NCI-H1694 treated with DMSO at 0.1 percent for 48 hours (cell line): ENCODE results near the gene CCDC27.

Experiments used
- DNase-seq: peaks from one replicate; lab custom pipeline; 2025; lab: John Stamatoyannopoulos, UW

CCDC27 gene

DNA sequence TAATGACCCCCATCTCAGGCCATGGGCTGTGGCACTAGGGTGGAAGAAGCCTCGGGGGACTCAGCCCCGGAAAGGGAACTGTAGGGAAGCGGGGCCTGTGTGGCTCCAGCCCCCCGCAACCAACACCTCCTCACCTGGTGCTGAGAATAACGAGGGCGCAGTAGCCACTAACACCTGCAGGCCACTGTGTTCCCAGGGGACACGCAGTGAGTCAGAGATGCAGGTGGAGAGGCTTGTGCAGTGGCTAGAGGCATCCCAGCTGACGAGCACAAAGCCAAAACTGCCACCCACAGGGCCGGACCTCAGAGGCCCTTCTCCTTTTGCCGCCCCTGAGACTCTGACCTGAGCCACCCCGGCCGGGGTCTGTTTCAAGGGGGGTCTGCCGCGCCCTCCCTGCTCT lies 33.5 kb upstream of the CCDC27 start:
- DNase-seq: peak; percentile 43

DNA sequence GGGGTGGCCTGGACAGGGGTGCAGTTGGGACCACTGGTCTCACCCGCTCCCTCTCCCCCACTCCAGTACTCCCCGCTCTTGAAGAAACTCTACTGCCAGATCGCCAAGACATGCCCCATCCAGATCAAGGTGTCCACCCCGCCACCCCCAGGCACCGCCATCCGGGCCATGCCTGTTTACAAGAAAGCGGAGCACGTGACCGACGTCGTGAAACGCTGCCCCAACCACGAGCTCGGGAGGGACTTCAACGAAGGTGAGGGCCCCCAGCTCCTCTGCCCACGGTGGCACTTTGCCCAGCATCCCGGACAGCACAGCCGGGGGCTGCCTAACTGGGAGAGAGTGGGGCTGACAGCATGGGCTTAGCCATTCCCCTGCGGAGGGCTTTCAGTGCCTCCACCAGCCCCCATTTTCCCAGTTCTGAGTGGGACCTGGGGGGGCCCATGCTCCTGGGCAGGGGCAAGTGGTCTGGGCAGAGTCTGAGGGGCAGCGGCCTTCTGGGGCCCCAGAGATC lies 30.2 kb upstream of the CCDC27 start:
- no peak for DNase-seq

DNA sequence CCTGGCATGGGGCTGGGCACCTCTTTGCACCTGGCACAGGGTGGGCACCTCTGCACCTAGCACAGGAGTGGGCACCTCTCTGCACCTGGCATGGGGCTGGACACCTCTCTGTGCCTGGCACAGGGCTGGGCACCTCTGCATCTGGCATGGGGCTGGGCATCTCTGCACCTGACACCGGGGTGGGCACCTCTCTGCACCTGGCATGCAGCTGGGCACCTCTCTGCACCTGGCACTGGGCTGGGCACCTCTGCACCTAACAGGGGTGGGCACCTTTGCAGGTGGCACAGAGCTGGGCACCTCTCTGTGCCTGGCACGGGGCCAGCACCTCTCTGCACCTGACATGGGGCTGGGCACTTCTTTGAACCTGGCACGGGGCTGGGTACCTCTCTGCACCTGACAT lies 29.4 kb upstream of the CCDC27 start:
- DNase-seq: no peak

DNA sequence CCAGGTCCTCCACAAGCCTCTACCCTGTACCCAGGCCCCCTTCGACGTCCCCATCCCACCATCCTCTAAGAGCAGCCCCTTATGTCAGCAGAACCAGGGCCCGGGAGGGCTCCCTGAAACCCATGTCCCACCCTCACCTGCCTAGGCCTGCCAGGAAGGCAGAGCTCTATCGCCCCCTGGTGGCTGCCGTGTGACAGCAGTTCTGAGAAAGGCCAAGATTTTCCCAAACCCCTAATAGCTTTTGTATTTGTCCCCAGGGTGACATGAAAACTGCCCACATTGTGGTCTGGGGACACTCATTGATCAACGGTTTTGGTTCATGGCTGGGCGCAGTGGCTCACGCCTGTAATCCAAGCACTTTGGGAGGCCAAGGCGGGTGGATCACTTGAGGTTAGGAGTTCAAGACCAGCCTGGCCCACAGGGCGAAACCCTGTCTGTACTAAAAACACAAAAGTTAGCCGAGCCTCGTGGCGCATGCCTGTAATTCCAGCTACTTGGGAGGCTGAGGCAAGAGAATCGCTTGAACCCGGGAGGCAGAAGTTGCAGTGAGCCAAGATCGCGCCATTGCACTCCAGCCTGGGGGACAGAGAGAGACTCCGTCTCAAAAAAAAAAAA lies 27.7 kb upstream of the CCDC27 start:
- DNase-seq: peak; percentile 53

DNA sequence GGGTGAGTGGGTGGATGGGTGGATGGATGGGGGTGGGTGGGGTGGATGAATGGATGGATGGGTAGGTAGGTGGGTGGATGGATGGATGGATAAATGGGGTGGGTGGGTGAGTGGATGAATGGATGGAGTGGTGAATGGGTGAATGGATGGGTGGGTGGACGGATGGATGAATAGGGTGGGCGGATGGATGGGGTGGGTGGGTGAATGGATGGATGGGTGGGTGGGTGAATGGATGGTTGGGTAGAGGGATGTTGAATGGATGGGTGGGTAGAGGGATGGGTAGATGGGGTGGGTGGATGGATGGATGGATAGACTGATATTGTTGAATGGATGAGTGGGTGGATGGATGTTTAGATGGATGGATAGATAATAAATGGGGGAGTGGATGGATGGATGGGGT lies 26.9 kb upstream of the CCDC27 start:
- no peak for DNase-seq

DNA sequence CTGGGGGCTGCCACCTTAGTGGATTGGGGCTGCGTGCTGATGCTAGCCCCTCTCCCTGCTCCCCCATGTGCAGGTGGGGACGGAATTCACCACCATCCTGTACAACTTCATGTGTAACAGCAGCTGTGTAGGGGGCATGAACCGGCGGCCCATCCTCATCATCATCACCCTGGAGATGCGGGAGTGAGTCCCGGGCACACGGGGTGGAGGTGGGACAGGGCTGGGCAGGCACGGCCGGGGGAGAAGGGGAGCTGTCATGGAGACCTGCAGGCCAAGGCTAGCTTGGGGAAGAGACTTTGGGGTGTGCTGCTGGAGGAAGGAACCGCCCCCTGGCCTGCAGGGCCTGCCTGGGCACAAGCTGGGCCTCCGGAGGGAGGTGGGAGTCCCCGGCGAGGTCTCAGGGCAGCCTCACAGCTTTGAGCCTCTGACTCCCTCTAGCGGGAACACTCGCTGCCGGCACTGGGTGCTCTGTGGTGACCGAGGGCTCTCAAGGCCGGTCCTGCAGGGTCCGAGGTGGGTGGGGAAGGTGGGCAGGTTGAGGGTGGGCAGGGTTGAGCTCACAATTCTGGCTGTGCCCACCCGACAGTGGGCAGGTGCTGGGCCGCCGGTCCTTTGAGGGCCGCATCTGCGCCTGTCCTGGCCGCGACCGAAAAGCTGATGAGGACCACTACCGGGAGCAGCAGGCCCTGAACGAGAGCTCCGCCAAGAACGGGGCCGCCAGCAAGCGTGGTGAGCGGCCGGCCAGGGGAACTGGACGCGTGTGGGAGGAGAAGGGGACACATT lies 25.0 kb upstream of the CCDC27 start:
- DNase-seq: no peak

DNA sequence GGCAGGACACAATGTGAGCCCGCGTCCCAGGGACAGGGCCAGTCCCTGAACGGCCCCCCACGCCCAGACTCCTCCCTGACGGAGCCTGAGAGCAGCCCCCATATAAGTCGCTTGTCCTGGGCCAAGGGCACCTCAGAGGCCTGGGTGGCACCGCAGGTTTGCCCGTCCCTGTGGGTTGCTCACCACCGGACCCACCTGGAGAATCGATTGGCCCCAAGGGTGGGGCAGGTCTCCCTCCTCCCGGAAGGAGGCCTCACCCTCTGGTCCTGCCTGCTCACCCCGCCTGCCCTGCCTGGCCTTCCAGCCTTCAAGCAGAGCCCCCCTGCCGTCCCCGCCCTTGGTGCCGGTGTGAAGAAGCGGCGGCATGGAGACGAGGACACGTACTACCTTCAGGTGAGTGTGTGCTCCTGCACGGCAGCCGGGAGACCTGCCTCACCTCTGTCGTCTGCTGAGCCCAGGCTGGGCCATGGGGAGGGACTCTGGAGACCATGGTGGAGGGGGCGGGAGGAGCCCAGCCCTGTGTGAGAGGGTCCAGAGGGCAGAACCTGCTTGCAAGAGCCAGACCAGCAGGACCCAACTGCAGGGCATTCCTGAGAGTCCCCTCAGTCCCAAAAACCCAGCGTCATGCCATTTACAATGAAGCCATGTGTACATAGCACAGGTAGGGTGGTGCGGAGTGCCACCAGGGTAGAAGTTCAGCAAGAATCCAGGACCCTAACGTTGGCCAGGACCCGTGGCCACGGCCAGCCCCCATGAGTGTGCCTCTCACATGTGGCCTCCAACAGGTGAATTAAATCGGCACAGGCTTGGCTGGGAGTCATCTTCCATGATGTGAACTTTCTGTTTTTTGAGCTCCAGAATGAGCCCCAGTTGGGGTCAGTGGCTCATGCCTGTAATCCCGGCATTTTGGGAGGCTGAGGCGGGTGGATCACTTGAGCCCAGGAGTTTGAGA lies 24.1 kb upstream of the CCDC27 start:
- DNase-seq: no peak

DNA sequence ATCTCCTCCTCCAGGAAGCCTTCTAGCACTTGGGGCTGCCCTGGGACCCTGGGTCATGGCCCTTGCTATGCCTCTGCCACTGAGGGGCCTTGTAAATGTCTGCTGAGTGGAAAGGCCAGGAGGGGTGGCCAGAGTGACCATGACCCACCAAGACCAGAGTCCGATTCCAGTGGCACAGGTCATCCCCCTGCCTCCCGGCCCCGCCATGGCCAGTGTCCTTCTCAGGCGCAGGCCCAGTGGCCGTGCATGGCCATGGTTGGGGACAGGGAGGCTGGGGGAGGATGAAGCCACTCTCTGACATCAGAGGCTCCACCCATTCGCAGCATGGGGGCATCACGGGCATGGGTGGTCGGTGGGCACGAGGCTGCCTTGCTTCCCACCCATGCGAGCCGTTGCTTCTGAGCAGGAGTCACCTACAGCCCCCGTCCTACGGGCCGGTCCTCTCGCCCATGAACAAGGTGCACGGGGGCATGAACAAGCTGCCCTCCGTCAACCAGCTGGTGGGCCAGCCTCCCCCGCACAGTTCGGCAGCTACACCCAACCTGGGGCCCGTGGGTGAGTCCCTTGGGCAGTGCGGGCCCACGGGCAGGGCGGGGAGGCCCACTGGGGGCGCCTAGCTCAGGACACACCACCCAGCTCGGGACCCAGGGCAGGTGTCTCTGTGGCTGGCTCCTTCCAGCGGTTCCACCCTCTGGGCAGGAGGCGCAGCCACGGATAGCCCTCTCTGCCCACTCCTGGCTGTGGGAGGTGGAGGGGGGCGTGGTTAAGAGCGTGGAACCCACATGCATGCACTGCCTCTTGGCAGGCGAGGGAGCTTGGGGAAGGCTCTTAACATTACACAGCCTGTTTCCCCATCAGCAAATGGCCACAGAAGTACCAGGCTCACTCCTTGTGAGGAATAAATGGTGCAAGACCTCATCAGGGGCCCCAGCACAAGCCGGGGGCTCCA lies 22.4 kb upstream of the CCDC27 start:
- DNase-seq: no peak

DNA sequence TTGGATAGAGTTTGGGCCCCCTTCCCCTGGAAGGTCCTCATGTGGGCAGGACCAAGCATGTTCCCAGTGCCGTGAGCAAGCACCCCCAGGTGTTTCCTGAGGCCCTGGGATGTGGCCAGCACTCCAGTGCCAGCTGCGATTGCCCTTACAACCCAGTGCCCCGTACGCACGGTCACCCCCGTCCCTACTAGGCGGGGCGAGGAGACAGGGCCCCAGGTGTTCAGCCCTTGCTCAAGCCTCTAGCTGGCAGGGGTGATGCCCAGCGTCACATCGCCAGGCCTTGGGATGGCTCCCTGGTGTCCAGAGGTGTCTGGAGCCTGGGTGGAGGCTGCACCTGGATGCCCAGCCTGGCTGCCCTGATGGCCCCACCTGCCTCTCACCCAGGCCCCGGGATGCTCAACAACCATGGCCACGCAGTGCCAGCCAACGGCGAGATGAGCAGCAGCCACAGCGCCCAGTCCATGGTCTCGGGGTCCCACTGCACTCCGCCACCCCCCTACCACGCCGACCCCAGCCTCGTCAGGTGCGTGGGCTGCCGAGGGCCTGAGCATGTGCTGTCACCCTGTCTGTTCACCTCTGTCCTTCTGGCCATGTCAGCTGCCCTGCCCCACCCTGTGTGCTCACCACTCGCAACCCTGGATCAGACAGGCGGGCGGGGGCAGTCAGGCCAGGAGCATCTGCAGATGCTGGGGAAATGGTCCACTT lies 21.6 kb upstream of the CCDC27 start:
- DNase-seq: no peak

DNA sequence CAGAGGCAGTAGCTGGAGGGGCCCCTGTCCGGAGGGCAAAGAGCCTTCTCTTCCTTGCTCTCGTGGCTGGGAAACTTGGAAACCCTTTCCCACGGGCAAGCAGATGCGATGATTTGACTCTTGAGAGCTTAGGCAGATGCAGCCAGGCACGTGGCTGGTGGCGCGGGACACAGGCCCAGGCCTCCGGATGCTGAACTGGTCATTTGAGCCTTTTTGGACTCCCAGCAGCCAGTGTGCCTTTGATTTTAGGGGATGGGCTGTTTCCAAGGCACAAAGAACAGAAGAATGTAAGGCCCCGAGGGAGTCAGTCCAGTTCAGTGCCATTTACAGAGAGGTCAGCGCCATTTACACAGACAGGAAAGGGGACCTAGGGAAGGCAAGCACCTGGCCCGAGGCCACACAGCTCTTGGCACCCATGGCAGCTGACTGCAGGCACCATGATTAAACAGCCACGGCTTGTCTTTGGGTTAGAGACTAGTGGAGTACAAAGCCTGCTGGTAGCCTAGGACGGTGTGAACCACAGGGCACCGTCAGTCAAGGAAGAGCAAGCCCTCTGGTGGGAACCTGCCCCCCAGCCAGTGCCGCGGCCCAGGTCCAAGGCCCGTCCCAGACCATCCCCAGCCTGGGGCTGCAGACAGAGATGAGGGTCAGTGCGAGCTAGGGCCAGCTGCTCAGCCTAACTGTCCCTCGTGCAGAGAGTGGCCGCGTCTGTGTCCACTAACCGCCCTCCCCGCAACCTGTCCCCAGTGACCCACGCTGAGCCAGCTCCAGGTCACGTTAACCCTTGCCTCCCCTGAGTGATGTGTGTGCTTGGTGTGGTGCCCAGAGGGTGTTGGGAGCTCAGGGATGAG lies 20.4 kb upstream of the CCDC27 start:
- DNase-seq: no peak

DNA sequence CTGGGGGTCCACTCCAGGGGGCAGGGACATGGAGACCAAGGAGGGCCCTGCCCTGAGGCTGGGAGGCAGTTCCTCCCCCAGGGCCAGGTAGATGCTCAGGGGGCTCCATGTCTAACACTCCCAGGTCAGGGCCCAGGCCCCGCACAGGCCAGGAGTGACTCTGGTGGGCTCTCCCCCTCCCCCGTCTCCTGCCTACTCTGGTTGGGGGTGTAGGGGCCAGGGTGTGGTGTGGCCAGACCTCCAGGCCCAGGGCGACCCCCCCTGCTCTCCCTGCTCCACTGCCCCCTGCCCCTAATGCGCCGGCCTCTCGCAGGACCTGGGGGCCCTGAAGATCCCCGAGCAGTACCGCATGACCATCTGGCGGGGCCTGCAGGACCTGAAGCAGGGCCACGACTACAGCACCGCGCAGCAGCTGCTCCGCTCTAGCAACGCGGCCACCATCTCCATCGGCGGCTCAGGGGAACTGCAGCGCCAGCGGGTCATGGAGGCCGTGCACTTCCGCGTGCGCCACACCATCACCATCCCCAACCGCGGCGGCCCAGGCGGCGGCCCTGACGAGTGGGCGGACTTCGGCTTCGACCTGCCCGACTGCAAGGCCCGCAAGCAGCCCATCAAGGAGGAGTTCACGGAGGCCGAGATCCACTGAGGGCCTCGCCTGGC lies 19.7 kb upstream of the CCDC27 start:
- no peak for DNase-seq

DNA sequence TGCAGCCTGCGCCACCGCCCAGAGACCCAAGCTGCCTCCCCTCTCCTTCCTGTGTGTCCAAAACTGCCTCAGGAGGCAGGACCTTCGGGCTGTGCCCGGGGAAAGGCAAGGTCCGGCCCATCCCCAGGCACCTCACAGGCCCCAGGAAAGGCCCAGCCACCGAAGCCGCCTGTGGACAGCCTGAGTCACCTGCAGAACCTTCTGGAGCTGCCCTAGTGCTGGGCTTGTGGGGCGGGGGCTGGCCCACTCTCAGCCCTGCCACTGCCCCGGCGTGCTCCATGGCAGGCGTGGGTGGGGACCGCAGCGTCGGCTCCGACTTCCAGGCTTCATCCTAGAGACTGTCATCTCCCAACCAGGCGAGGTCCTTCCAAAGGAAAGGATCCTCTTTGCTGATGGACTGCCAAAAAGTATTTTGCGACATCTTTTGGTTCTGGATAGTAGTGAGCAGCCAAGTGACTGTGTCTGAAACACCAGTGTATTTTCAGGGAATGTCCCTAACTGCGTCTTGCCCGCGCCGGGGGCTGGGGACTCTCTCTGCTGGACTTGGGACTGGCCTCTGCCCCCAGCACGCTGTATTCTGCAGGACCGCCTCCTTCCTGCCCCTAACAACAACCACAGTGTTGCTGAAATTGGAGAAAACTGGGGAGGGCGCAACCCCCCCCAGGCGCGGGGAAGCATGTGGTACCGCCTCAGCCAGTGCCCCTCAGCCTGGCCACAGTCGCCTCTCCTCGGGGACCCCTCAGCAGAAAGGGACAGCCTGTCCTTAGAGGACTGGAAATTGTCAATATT lies 19.0 kb upstream of the CCDC27 start:
- no peak for DNase-seq

DNA sequence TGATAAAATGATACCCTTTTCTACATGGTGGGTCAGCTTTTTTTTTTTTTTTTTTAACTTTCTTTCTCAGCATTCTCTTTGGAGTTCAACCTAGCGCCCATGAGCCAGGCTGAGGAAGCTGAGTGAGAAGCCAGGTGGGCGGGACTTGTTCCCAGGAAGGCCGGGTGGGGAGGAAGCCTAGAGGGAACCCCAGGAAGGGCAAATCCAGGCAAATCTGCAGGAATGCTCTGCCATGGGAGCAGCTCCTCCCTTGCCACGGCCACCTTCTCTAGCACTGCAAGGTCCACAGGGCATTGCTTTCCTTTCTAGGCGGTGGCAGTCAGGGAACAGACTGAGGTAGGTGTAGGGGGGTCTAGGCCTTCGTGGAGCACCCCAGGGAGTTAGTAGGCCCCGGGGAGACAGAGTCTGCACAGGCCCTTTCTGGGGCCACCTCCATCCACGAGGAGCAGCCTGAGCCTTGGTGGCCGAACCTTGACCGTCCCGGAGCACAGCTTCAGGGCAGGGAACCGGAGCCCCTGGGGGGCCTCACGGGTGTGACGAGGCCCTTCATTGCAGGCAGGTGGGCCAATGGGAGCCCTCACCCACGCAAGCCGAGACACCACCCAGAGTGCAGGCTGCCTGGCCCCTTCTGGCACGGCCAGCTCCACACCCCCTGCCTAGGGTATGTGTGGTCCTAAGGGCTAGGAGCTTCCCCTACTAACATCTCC lies 18.2 kb upstream of the CCDC27 start:
- no peak for DNase-seq

DNA sequence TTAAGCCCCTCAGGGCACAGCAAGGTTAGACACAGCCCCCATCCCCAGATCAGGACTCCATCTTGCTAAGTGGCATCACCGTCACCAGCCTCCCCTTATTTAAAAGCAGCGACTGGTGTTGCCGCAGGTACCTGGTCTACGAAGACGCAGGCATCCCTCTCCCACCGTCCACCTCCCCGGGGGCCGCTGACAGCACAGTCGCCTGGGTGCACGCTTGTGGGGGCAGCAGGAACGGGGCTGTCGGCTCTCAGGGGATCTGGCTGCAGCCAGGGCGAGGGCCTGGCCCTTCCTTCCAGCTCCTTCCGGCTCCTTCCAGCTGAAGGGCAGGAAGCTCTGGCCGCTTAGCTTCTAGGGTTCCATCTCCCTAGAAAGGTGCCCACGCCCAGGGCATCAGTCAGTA lies 17.6 kb upstream of the CCDC27 start:
- no peak for DNase-seq

DNA sequence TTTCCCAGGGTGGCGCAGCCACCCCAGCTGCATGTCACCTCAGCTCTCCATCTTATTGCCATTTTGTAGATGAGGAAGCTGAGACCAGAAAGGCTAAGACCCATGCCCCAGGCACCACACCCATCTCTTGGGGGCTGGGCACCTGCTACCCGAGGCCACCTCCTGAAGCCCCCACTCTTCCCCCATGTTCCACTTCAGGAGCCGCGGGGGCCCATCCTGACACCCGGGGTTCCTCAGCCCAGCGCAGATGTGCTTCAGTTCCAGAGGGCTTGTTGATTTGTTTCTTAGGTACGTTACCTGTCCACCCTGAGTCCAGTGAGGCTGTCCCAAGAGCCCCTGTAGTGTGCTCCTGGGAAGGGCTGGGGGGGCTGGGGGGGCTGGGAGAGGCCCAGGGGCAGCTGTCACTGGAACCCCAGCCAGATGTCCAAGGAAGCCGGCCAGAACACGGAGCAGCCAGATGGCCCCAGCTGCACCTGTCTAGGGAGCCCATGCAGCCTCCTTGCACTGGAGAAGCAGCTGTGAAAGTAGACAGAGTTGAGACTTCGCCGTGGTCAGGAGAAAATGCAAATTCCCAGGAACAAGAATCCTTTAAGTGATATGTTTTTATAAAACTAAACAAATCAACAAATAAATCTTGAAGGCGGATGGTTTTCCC lies 17.1 kb upstream of the CCDC27 start:
- no peak for DNase-seq

DNA sequence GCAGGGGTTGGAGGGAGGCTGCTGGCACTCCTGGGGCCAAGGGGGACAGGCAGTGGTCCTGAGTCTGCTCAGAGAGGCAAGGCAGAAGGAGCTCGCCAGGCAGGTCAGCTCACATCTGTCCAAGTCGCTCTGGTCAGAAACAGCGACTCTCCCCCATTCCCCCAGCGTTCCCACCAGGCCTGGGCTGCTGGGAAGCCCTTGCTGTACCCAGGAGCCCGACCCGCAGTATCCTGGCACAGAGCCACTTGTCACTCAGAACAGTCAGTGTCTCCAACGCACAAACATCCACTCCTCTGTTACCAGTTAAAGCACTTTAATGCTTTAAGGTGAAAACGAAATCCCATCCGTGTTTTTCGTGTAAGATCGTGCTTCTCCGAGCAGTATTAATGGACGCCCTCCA lies 16.6 kb upstream of the CCDC27 start:
- DNase-seq: peak; percentile 6

DNA sequence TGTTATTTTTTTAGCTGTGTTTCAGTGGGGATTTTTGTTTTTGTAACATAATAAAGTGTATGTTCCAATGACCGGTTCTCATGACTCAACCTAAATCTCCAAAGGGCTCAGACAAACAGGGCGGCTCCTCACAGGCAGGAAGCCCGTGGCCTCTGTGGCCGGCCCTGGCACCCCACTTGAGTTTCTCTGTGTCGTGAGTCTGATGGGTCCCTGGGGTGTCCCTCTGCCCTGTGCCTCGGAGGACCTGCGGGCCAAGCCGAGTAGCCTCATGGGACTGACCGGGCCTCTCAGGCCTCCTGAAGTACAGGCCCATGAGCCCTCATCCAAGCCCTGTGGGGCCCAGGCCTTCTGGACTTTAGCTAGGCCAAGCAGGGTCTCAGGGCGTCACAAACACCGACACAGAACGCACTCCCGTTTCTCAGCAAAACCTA lies 16.1 kb upstream of the CCDC27 start:
- DNase-seq: no peak
